Anterior cingulate cortex (tissue), 58 donors: ENCODE results near the gene SLC25A31.

Experiments
- DNase-seq, 58 donors: peaks; one replicate each; lab custom pipeline; 2025; lab: John Stamatoyannopoulos, UW

Gene SLC25A31

GRCh38 chr4:127730142-127730913, at the start of gene SLC25A31:
Gene SLC25A31 (plus strand): TSS chr4:127730400. CDS start chr4:127730546, 146 bp downstream.
- no peak for DNase-seq

- no peak for DNase-seq
Measured at GRCh38 chr4:127685292-127685691, 44.9 kb upstream of the SLC25A31 start.

- DNase-seq = no peak
Measured at GRCh38 chr4:127686658-127687057, 43.5 kb upstream of the SLC25A31 start.

- no peak for DNase-seq
Measured at GRCh38 chr4:127687580-127687979, 42.6 kb upstream of the SLC25A31 start.

DNA sequence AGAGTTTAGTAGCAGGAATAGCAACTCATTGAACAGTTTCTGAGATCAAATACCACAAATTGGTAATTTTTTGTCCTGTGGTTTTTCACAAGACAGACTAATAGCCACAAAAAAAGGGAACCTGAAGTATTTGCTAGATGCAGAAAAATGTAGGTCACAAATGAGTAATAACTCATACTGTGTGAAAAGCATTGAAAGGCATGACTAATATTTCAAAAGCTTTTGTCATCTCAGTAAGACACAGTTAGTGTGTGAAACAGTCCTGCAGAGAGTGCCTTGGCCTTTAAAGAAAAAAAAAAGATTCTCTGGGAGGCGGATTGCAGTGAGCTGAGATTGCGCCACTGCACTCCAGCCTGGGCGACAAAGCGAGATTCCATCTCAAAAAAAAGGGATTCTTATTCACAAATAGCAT, 31.4 kb upstream of the SLC25A31 start:
- peak in 2 of 58 donors; percentile 0 to 1 for DNase-seq

- peak in 1 of 58 donors; percentile 16 for DNase-seq
Measured at GRCh38 chr4:127708985-127709384, 21.2 kb upstream of the SLC25A31 start.

DNA sequence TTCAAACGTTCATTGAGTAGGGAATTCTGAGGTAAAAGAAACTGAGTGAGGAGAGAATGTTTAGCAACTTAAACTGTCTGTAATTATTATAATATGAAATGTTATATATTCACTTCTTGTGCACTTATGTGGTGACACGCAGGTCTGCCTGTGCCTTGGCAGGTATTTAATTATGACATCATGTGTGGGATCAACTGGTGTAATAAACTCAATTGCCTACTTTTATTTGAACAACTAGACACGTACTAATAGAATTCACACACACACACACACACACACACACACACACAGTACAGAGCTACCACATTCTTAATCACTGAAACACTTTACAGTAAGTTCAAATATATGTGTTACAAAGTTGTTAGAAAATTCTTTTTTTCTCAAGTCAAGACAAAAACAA, 20.7 kb upstream of the SLC25A31 start:
- no peak for DNase-seq

DNA sequence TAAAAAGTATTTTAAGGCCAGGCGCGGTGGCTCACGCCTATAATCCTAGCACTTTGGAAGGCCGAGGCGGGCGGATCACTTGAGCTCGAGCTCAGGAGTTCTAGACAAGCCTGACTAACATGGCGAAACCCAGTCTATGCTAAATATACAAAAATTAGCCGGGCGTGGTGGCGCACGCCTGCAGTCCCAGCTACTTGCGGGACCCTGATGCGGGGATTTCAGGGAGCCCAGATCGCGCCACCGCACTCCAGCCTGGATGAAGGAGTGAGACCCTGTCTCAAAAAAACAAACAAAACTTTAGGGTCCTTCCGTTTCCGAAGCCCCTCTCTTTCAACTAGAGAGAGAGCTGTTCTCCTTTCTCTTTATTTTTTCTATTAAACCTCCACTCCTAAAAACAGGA, 1.2 kb downstream of the SLC25A31 start:
- DNase-seq = no peak

DNA sequence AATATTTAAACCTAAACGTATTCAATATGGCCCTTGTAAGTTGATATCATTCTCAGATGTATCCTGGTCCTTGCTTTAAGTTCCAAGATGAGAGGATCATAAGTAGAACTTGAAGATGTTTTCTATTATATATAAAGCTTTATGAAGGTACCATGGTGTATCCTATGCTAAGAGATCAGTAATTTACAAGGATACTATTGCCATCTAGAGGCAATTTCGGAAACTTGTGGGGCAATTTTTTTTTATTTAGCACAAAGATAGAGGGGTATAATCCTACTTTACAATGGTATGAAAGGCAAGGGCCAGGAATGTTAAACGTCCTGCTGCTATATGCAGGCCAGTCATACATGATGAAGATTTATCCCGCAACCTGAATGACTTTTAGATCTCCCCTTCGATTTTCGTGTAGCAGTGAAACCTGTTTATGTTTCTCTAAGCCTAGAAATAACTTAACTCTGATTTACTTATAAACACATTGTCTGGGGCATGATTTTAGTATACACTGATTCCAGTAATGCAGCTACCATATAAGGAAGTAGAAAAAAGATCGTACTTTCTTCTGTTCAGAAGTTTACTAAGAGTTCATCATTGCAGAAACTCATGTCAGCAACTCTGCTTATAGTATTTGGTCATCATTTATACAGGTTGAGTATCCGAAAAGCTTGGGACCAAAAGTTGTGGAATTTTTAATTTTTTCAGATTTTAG, 2.6 kb downstream of the SLC25A31 start:
- DNase-seq = peak in 1 of 58 donors; percentile 6

DNA sequence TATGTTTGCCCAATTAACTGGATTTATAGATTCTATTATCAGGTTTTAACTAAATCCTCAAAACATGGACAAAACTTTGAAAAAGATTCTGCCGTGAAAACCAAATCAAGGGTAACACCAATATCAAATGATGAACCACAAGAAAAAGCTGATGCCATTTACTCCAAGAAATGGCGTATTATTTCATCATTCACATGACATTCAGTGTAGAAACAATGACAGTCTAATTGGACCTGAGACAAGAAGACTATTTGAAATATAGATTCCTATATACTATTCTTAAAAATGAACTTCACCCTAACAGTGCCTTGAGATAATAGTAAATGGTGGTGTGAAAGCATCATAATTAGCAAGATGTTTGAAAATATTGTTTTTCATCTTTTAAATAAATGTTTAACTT, 4.8 kb downstream of the SLC25A31 start:
- no peak for DNase-seq

DNA sequence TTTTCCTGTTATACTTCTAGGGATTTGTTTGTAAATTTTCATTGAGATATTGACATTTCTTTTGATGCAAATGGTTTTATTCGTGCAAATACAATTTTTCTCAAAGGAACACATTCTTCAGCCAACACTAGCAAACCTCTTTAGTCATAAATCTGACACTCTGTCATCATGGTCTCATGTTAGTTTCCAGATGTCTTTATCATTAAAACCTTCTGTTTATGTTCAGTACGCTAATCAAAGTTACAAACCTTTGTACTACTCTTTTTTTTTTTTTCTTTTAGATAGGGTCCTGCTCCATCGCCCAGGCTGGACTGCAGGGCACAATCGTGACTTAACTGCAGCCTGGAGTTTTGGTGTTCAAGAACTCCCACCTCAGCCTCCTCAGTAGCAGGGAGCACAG, 7.1 kb downstream of the SLC25A31 start:
- DNase-seq = no peak

GRCh38 chr4:127741247-127741646, 11.0 kb downstream of the SLC25A31 start:
- no peak for DNase-seq

GRCh38 chr4:127747883-127748282, 17.7 kb downstream of the SLC25A31 start:
- no peak for DNase-seq

DNA sequence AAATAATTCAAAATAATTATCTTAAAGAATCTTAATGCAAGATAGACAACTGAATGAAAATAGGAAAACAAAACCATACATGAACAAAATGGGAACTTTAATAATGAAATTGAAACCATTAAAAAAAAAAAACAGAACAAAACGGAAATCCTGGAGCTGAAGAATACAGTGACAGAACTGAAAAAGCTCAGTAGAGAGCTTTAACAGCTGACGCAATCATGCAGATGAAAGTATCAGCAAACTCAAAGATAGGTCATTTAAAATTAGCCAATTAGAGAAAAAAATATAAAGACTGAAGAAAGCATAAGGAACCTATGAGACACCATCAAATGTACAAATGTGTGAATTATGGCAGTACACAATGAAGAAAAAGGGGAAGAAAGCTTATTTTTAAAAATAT, 18.8 kb downstream of the SLC25A31 start:
- DNase-seq = no peak

- DNase-seq = no peak
Measured at GRCh38 chr4:127756906-127757305, 26.7 kb downstream of the SLC25A31 start.

DNA sequence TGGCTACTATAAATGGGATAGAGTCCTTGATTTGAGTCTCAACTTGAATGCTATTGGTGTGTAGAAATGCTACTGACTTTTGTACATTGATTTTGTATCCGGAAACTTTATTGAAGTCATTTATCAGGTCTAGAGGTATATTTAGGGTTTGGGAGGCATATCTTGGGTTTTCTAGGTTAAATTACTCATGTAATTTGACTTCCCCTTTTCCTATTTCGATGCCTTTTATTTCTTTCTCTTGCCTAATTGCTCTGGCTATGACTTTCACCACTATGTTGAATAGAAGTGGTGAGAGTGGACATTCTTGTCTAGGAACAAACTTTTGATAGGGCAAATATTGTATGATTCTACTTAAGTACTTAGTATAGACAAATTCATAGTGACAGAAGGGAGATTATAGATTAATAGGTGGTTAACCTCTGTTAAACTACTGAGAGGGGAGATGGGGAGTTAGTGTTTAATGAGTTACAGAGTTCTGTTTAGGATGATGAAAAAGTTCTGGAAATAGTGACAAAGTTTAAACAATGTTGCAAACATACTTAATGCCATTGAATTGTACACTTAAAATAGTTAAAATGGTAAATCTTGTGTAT, 29.1 kb downstream of the SLC25A31 start:
- DNase-seq = no peak

- no peak for DNase-seq
Measured at GRCh38 chr4:127759893-127760292, 29.7 kb downstream of the SLC25A31 start.

DNA sequence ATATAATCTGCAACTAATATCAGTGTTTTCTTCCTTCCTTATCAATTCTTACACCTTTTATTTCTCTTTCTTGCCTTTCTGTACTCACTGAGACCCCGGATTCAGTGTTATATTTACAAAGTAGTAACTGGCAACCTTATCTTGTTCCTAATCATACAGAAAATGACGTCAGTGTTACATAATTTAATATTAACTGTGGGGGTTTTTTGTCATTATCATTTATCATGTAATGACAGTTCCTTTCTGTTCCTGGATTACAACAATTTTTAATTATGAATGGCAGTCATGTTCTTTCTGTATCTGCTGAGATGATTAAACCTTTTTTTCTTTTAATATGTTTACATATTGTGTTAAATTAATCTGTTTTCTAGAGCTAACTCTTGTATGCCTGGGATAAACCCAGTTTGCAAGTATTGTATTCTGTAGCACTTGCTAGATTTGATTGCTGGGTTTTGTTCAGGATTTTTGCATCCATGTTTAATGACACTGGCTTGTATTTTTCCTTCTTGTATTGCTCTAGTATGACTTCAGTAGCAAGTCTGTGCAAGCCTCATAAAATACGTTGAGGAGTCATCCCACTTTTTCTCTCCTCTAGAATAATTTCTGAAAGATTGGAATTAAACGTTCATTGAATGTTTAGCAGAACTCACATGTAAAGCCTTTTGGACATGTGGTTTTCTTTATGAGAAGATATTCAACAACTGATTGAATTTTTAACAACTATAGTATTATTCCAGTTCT, 41.5 kb downstream of the SLC25A31 start:
- no peak for DNase-seq

DNA sequence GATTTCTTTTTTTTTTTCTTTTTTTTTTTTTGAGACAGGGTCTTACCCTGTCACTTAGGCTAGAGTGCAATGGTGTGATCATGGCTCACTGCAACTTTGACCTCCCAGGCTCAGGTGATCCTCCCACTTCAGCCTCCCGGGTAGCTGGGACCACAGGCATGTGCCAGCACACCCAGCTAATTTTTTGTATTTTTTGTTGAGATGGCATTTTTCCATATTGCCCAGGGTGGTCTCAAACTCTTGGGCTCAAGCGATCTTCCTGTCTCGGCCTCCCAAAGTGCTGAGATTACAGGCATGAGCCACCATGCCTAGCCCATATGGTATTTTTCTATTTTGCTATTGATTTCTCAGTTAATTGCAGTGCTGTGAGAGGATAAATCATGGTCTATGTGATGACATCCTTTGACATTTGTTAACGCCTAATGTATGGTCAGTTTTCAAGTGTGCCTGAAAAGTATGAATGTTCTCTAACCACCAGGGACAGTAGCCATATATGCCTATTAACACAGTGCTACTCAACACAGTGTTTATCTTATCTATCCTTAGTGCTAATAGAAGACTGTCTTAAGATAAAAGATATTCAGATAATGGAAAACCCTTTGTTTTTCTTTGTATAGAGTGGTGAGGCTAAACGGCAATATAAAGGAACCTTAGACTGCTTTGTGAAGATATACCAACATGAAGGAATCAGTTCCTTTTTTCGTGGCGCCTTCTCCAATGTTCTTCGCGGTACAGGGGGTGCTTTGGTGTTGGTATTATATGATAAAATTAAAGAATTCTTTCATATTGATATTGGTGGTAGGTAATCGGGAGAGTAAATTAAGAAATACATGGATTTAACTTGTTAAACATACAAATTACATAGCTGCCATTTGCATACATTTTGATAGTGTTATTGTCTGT, 42.8 kb downstream of the SLC25A31 start:
- no peak for DNase-seq

DNA sequence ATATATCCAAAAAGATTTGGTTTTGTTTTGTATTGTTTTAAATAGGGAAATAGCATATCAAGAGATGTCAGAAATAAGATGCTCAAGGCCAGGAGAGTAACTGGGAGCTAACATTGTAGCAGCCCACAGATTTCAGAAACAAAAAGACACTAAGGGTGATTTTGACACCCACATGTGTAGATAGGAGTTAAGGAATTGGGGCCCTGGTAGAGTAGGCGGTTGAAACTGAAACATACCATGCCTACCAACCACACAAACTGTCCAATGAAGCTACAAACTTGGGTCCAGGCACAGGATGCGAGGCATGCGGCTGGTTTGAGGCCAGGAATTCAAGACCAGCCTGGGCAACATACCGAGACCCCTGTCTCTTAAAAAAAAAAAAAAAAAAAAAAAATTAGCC, 45.6 kb downstream of the SLC25A31 start:
- no peak for DNase-seq
